HG03571 (cell line): Measurements from ENCODE around the gene MYBBP1A.

ENCODE experiments used
- ATAC-seq: cut with Tn5 transposase; IDR thresholded peaks from one replicate; pipeline ENCODE4 v1.9.1; 2021; ENCODE audit not compliant: unreplicated experiment

The MYBBP1A gene

GRCh38 chr17:4573669-4574068 is 18.5 kb upstream of the MYBBP1A start:
- no peak for ATAC-seq

- ATAC-seq = no peak
These were observed 17.9 kb upstream of the MYBBP1A start for GRCh38 chr17:4573115-4573514.

GRCh38 chr17:4572131-4572530 is 16.9 kb upstream of the MYBBP1A start:
- ATAC-seq = no peak

GRCh38 chr17:4569591-4569990 is 14.4 kb upstream of the MYBBP1A start:
- ATAC-seq = no peak

- ATAC-seq = no peak
These were observed 11.6 kb upstream of the MYBBP1A start for GRCh38 chr17:4566785-4567184.

GRCh38 chr17:4565209-4566141 is 10.3 kb upstream of the MYBBP1A start:
- ATAC-seq = no peak

DNA sequence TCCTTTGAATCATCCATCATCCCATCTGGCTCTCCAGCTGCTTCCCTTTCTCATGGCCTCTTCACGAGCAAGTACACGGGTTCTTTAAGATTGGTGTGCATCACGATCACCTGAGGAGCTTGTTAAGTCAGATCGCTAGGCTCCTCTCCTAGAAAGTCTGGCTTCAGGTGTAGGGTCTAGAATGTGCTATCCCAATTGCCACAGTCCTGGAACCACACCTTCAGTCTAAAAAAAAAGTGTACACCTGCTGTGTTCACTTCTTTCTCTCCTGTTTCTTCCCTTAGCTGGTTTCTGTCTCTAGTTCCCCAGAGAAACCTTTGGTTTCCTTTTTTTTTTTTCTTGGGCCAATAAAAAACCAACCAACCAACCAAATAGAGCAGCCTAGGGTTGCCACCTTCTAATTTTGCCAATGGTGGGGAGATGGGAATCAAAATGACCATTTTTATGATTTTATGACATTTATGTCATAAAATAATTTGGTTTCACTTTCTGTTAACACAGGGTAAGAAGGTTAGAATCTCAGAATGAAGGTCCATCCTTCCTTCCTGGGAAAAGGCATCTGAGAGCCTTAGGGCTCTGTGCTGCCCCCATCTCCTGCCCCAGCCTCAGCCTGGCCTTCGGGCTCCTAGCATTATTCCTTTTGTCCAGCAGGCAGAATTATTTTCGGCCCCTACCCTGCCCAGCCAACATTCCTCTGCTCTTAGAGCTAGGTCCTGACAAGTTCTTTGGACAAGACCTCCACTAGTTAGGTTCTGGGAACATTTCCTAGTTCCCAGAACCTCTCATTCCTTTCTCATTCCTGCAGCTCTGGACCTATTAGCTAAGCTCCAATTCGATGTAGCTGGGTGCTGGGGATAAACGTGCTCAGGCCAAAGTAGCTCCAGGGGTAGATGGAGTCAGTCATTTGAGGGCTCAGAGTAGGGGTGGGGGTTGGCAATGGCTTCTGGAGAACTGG is 7.1 kb upstream of the MYBBP1A start:
- no peak for ATAC-seq

GRCh38 chr17:4560837-4561256 is 5.7 kb upstream of the MYBBP1A start:
- no peak for ATAC-seq

- no peak for ATAC-seq
These were observed 5.2 kb upstream of the MYBBP1A start, which contains the start of gene GGT6 for GRCh38 chr17:4560421-4560820. GGT6 (minus strand) TSS chr17:4560577; CDS start chr17:4560521, 56 bp downstream.

DNA sequence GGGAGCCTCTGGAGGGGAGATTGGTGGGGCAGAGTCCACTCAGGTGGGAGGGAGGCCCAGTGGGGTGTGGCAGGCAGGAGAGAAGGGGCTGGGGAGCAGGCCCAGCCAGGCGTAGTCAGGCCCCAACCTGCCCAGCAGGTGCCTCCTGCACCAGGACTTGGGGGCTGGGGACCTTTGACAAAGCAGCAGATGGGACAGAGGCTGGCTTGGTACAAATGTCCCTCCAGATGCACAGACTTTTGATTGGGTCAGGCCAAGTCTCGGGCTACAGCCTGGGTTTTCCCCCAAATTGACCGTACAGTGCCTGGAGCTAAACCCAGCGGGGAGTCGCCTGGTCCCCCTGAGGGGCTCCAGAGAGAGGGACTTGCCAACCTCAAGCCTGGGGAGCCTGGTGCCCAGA is 4.8 kb upstream of the MYBBP1A start:
- no peak for ATAC-seq

- ATAC-seq = no peak
These were observed 4.1 kb upstream of the MYBBP1A start for GRCh38 chr17:4559139-4559791.

GRCh38 chr17:4558347-4558971 is 3.3 kb upstream of the MYBBP1A start:
- no peak for ATAC-seq

GRCh38 chr17:4557626-4558346 is 2.6 kb upstream of the MYBBP1A start:
- ATAC-seq = no peak

- ATAC-seq = no peak
These were observed 1.8 kb upstream of the MYBBP1A start for GRCh38 chr17:4556996-4557395.

DNA sequence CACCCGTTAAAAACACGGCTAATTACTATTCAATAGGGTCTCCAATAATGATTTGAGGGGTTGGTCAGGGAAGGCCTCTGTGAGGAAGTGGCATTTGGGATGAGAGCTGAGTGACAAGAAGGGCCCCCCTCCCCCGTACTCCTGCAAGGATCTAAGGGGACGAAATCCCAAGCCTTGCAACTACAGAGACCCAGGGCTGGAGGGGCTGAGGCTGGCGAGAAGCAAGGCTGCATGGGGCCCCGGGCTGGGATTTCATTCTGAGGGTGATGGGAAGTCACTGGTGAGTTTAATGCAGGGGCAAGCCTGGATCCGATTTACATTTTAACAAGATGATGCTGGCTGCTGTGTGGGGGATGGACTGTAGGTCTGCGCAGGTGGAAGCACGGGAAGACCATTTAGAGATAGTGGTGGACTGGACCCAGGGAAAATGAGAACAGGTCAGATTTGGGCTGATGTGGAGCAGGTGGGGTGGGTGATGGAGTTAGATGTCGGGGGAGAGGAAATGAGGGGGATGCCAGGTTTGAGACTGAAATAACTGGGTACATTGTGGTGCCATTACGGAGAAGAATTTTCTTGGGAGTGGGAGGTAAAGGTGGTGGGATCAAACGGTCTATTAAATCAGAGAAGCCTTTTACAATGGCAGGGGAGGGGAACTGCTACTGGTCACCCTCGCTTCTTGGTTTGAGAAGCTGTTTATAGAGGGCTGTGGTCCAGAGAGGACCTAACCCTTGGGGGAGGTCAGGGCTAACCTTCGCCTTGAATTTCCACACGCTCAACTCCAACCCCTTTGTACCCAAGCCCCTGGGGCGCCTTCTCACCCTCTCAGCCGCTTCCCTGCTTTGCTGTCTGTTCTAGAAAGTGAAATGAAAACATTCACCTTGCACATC is 932 bp upstream of the MYBBP1A start:
- ATAC-seq = no peak

DNA sequence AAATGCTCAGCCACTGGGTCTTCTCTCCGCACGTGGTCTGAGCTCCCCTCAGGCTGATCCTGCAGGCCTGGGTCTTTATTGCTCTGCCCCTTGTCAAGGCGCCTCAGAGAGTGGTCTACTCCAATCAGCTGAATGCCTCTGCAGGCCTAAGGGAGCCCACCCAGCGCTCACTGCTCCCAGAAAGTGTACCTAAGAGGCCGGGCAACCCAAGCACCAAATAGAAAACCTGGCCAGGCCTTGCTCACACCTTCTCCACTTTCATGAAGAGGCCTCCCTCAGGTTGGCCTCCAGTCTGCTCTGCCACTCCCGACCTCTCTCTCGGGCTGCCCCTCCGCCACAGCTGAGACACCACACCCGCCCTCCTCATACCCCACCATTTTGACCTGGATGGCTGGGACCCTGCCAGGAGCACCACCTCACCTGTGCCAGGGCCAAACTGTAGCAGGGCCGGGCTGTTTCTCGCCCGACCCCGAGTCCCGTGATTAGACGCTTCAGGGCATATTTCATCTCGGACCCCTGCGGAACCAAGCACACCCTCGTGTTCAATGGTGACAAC is 665 bp downstream of the MYBBP1A start:
- no peak for ATAC-seq

GRCh38 chr17:4553669-4554068 is 1.5 kb downstream of the MYBBP1A start:
- ATAC-seq = no peak

- ATAC-seq = no peak
These were observed 3.2 kb downstream of the MYBBP1A start for GRCh38 chr17:4551796-4552525.
